CD4-positive, CD25-positive, alpha-beta regulatory T cell (primary cell): ENCODE data around the gene PIM1. TPM values are rescaled to one million over a fixed set of nuclear protein-coding genes. Genes with fewer than 3 reads are reported as not detected.

Source experiments
- ATAC-seq, 2 donors: fragments of 150-1000 bp; cut with Tn5 transposase; one replicate each; pipeline ENCODE4 v1.10.0; 2021; ENCODE audit warnings: low read depth in 2 of 2, moderate number of reproducible peaks in 2 of 2, moderate library complexity in 1 of 2
- DNase-seq, 3 donors: peaks; one replicate each; pipeline versions ENCODE4 v3.0.0 to v3.0.0-alpha.2; 2012 to 2022; ENCODE audit warnings: mixed read lengths in 1 of 3
- H3K27ac ChIP-seq: one replicate; pipeline ENCODE4 v1.7.0; 2013; ENCODE audit warnings: mild to moderate bottlenecking, low read length; ENCODE audit not compliant: insufficient read depth, poor library complexity, severe bottlenecking
- H3K27me3 ChIP-seq: one replicate; pipeline ENCODE4 v1.7.0; 2013; ENCODE audit warnings: low read length; ENCODE audit not compliant: control insufficient read depth, insufficient read depth
- H3K36me3 ChIP-seq: one replicate; pipeline ENCODE4 v1.7.0; 2013; ENCODE audit warnings: mild to moderate bottlenecking, low read length, moderate library complexity; ENCODE audit not compliant: control insufficient read depth, insufficient read depth
- H3K4me1 ChIP-seq: 2 replicates; pipeline ENCODE4 v1.7.0; 2013; ENCODE audit warnings: mild to moderate bottlenecking, low read length; ENCODE audit not compliant: insufficient read depth, control insufficient read depth, poor library complexity, severe bottlenecking
- H3K4me3 ChIP-seq: one replicate; pipeline ENCODE4 v1.7.0; 2013; ENCODE audit warnings: low read depth, mild to moderate bottlenecking, low read length, moderate library complexity
- H3K9me3 ChIP-seq, 2 experiments: 1 replicate in 1 of 2; 2 replicates in 1 of 2; pipeline ENCODE4 v1.7.0; 2013; ENCODE audit warnings: low read length in 2 of 2, mild to moderate bottlenecking in 1 of 2, moderate library complexity in 1 of 2; ENCODE audit not compliant: control insufficient read depth in 2 of 2
- H3K27ac Mint-ChIP-seq, 3 donors: one replicate each; pipeline ENCODE4 v1.8.0; 2020 to 2022; ENCODE audit warnings: mild to moderate bottlenecking in 3 of 3, mixed read lengths in 3 of 3, moderate library complexity in 2 of 3
- H3K27me3 Mint-ChIP-seq: one replicate; pipeline ENCODE4 v1.8.0; 2022; ENCODE audit warnings: mild to moderate bottlenecking, mixed read lengths
- H3K36me3 Mint-ChIP-seq: one replicate; pipeline ENCODE4 v1.8.0; 2020; ENCODE audit warnings: mixed read lengths
- H3K4me1 Mint-ChIP-seq, 4 donors: one replicate each; pipeline ENCODE4 v1.8.0; 2020 to 2022; ENCODE audit warnings: mixed read lengths in 4 of 4, mild to moderate bottlenecking in 1 of 4
- H3K4me3 Mint-ChIP-seq, 4 donors: one replicate each; pipeline ENCODE4 v1.8.0; 2020 to 2022; ENCODE audit warnings: mild to moderate bottlenecking in 4 of 4, mixed read lengths in 4 of 4, moderate library complexity in 3 of 4
- H3K9me3 Mint-ChIP-seq, 7 donors: one replicate each; pipeline ENCODE4 v1.8.0; 2020 to 2022; ENCODE audit warnings: mixed read lengths in 7 of 7, mild to moderate bottlenecking in 3 of 7, moderate library complexity in 2 of 7
- polyA plus RNA-seq, 4 donors: library from polyadenylated mRNA; unstranded; fragments of 300-500 nt; fragmentation: Illumina TruSeq; gene quantifications; one replicate each; pipeline ENCODE4 v1.2.3, GENCODE V29; 2021
- total RNA-seq: library from RNA; stranded (reverse); gene quantifications from one replicate; pipeline ENCODE4 v1.2.3, GENCODE V29; 2022

PIM1 gene
- total and polyA plus RNA-seq, 5 donors from 2014 or later: 105 to 161 (median 130) TPM

- no peak for DNase-seq
- Mint-ChIP-seq H3K27ac (peak overlapping the region in 2 of 3 donors; percentile 26 to 32), H3K4me3 (no peak overlapping the region), H3K27me3 (peaks cover 4% of the 10 kb centered on the region), H3K36me3 (no peaks in the 10 kb centered on the region), H3K9me3 (no peaks in the 10 kb centered on the region), H3K4me1 (peaks cover 11 to 37% (median 18%) of the 10 kb centered on the region in 4 donors)
- Histone ChIP-seq H3K4me1 (peaks cover 11% of the 10 kb centered on the region), H3K9me3 (no peaks in the 10 kb centered on the region), H3K27me3 (no peaks in the 10 kb centered on the region), H3K27ac (no peak overlapping the region), H3K36me3 (no peaks in the 10 kb centered on the region), H3K4me3 (no peak overlapping the region)
- no peak for ATAC-seq
Measured at GRCh38 chr6:37141281-37142049, 28.5 kb upstream of the PIM1 start.

GRCh38 chr6:37142050-37142614 is 27.8 kb upstream of the PIM1 start:
- no peak for ATAC-seq
- H3K9me3 ChIP-seq: no peaks in the 10 kb centered on the region
- H3K9me3 Mint-ChIP-seq: no peaks in the 10 kb centered on the region

GRCh38 chr6:37143585-37143984 is 26.4 kb upstream of the PIM1 start:
- Histone ChIP-seq H3K9me3 (no peaks in the 10 kb centered on the region), H3K36me3 (no peaks in the 10 kb centered on the region), H3K27me3 (no peaks in the 10 kb centered on the region), H3K27ac (no peak overlapping the region), H3K4me1 (peaks cover 5% of the 10 kb centered on the region), H3K4me3 (no peak overlapping the region)
- no peaks in the 10 kb centered on the region for H3K36me3 Mint-ChIP-seq
- no peak overlapping the region for H3K27ac Mint-ChIP-seq
- H3K27me3 Mint-ChIP-seq: peaks cover 4% of the 10 kb centered on the region
- peaks cover 9 to 18% (median 12%) of the 10 kb centered on the region in 4 donors for H3K4me1 Mint-ChIP-seq
- ATAC-seq (no peak), DNase-seq (no peak)
- H3K4me3 Mint-ChIP-seq: no peak overlapping the region
- no peaks in the 10 kb centered on the region for H3K9me3 Mint-ChIP-seq

More at GRCh38 chr6:37142050-37142614, 27.8 kb upstream of the PIM1 start:
- H3K27ac ChIP-seq: no peak overlapping the region
- no peaks in the 10 kb centered on the region for H3K36me3 ChIP-seq
- Mint-ChIP-seq H3K36me3 (no peaks in the 10 kb centered on the region), H3K4me1 (peaks cover 11 to 31% (median 16%) of the 10 kb centered on the region in 4 donors), H3K27me3 (peaks cover 4% of the 10 kb centered on the region), H3K4me3 (no peak overlapping the region), H3K27ac (peak overlapping the region; percentile 3 to 26 (median 23))
- H3K4me1 ChIP-seq: peaks cover 11% of the 10 kb centered on the region
- DNase-seq: no peak
- no peak overlapping the region for H3K4me3 ChIP-seq
- no peaks in the 10 kb centered on the region for H3K27me3 ChIP-seq

- no peak for ATAC-seq
- DNase-seq: no peak
- Mint-ChIP-seq H3K4me3 (no peak overlapping the region), H3K4me1 (peaks cover 6 to 24% (median 13%) of the 10 kb centered on the region in 4 donors), H3K36me3 (no peaks in the 10 kb centered on the region), H3K9me3 (no peaks in the 10 kb centered on the region), H3K27ac (no peak overlapping the region), H3K27me3 (peaks cover 4% of the 10 kb centered on the region)
- Histone ChIP-seq H3K27me3 (no peaks in the 10 kb centered on the region), H3K4me1 (peaks cover 5% of the 10 kb centered on the region), H3K4me3 (no peak overlapping the region), H3K36me3 (no peaks in the 10 kb centered on the region), H3K27ac (no peak overlapping the region), H3K9me3 (no peaks in the 10 kb centered on the region)
Measured at GRCh38 chr6:37145443-37145842, 24.5 kb upstream of the PIM1 start.

GRCh38 chr6:37146735-37147157 is 23.2 kb upstream of the PIM1 start:
- peaks cover 5% of the 10 kb centered on the region for H3K4me1 ChIP-seq
- H3K4me3 ChIP-seq: no peak overlapping the region
- no peaks in the 10 kb centered on the region for H3K36me3 ChIP-seq
- H3K4me3 Mint-ChIP-seq: no peak overlapping the region
- no peak for DNase-seq
- peak overlapping the region in 1 of 3 donors; percentile 52 for H3K27ac Mint-ChIP-seq
- H3K4me1 Mint-ChIP-seq: peaks cover 6 to 21% (median 10%) of the 10 kb centered on the region in 4 donors
- H3K27ac ChIP-seq: no peak overlapping the region
- peaks cover 4% of the 10 kb centered on the region for H3K27me3 Mint-ChIP-seq
- H3K27me3 ChIP-seq: no peaks in the 10 kb centered on the region
- H3K9me3 ChIP-seq: no peaks in the 10 kb centered on the region
- H3K9me3 Mint-ChIP-seq: no peaks in the 10 kb centered on the region
- no peak for ATAC-seq
- H3K36me3 Mint-ChIP-seq: no peaks in the 10 kb centered on the region

GRCh38 chr6:37149745-37150144 is 20.2 kb upstream of the PIM1 start:
- Histone ChIP-seq H3K9me3 (no peaks in the 10 kb centered on the region), H3K36me3 (no peaks in the 10 kb centered on the region), H3K27me3 (no peaks in the 10 kb centered on the region), H3K4me3 (no peak overlapping the region), H3K27ac (no peak overlapping the region), H3K4me1 (no peaks in the 10 kb centered on the region)
- no peak overlapping the region for H3K4me3 Mint-ChIP-seq
- ATAC-seq (no peak), DNase-seq (no peak)
- H3K27me3 Mint-ChIP-seq: no peaks in the 10 kb centered on the region
- H3K27ac Mint-ChIP-seq: no peak overlapping the region
- H3K9me3 Mint-ChIP-seq: no peaks in the 10 kb centered on the region
- H3K4me1 Mint-ChIP-seq: peaks cover 0 to 9% (median 2%) of the 10 kb centered on the region in 4 donors
- no peaks in the 10 kb centered on the region for H3K36me3 Mint-ChIP-seq

GRCh38 chr6:37150314-37150713 is 19.6 kb upstream of the PIM1 start:
- Mint-ChIP-seq H3K27ac (no peak overlapping the region), H3K4me3 (no peak overlapping the region), H3K36me3 (no peaks in the 10 kb centered on the region), H3K9me3 (no peaks in the 10 kb centered on the region), H3K4me1 (peaks cover 5 to 15% (median 6%) of the 10 kb centered on the region in 4 donors), H3K27me3 (no peaks in the 10 kb centered on the region)
- Histone ChIP-seq H3K27me3 (no peaks in the 10 kb centered on the region), H3K36me3 (no peaks in the 10 kb centered on the region), H3K9me3 (no peaks in the 10 kb centered on the region), H3K4me1 (peaks cover 4% of the 10 kb centered on the region), H3K27ac (no peak overlapping the region), H3K4me3 (no peak overlapping the region)
- ATAC-seq (no peak), DNase-seq (no peak)
